HFFc6 (cell line): ENCODE measurements around the gene TFAP2E. TPM values are rescaled to one million over a fixed set of nuclear protein-coding genes. Genes with fewer than 3 reads are reported as not detected.

ENCODE experiments used
- DNase-seq: peaks from one replicate; pipeline ENCODE4 v3.0.0-alpha.2; 2018
- H3K27ac Mint-ChIP-seq: 2 replicates; pipeline ENCODE4 v1.8.0; 2020; ENCODE audit warnings: mild to moderate bottlenecking, mixed read lengths
- H3K27me3 Mint-ChIP-seq: 2 replicates; pipeline ENCODE4 v1.8.0; 2021; ENCODE audit warnings: mild to moderate bottlenecking, moderate library complexity, mixed read lengths; ENCODE audit not compliant: insufficient read depth
- H3K36me3 Mint-ChIP-seq: 2 replicates; pipeline ENCODE4 v1.8.0; 2021; ENCODE audit warnings: low read depth, mixed read lengths
- H3K4me1 Mint-ChIP-seq: 2 replicates; pipeline ENCODE4 v1.8.0; 2020; ENCODE audit warnings: low read depth, mixed read lengths
- H3K4me3 Mint-ChIP-seq: 2 replicates; pipeline ENCODE4 v1.8.0; 2020; ENCODE audit warnings: mild to moderate bottlenecking, moderate library complexity, mixed read lengths
- H3K9me3 Mint-ChIP-seq: 2 replicates; pipeline ENCODE4 v1.8.0; 2020; ENCODE audit warnings: mild to moderate bottlenecking, mixed read lengths
- total RNA-seq, 6 experiments: library from RNA; stranded (reverse); fragmentation: NEBNext Ultra II Directional; extraction: Animal tissue kit (Norgen Biotek cat#: 25700); gene quantifications; 2 replicates in 1 of 6; 3 replicates in 5 of 6; pipeline ENCODE4 v1.2.3, GENCODE V29; 2021
- TF ChIP-seq, protein P1 (sequence below): fragments of 200-600 bp; sonication (generic); IDR thresholded peaks from 2 replicates; pipeline ENCODE4 v1.5.0; 2021; ENCODE audit warnings: antibody characterized with exemption, mild to moderate bottlenecking

Gene TFAP2E
- total RNA-seq, 6 experiments from 2014 or later: 0.11 to 0.21 (median 0.13) TPM

DNA sequence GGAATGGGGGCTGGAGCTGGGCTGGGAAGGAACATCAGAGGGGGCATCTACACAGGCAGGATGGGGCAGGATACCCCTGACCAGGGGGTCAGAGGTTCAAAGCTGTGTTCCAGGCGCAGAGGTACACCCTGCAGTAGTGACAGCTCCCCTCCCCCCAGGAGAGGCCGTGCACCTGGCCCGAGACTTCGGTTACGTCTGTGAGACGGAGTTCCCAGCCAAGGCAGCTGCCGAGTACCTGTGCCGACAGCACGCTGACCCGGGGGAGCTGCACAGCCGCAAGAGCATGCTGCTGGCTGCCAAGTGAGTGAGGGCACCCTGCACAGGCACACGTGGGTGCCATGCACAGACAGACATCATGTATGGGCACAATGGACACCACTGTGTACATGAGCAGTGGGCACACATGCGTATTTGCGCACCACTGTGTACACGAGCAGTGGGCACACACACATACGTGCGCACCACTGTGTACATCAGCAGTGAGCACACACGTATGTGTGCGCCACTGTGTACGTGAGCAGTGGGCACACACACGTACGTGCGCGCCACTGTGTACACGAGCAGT, 17.4 kb downstream of the TFAP2E start:
- DNase-seq: no peak
- Mint-ChIP-seq H3K27me3 (no peaks in the 10 kb centered on the region; the same call in 1 of the 2 replicates), H3K27ac (no peak overlapping the region), H3K36me3 (no peaks in the 10 kb centered on the region), H3K4me1 (no peaks in the 10 kb centered on the region), H3K4me3 (no peak overlapping the region), H3K9me3 (no peaks in the 10 kb centered on the region)
- TF ChIP-seq, protein P1, sequence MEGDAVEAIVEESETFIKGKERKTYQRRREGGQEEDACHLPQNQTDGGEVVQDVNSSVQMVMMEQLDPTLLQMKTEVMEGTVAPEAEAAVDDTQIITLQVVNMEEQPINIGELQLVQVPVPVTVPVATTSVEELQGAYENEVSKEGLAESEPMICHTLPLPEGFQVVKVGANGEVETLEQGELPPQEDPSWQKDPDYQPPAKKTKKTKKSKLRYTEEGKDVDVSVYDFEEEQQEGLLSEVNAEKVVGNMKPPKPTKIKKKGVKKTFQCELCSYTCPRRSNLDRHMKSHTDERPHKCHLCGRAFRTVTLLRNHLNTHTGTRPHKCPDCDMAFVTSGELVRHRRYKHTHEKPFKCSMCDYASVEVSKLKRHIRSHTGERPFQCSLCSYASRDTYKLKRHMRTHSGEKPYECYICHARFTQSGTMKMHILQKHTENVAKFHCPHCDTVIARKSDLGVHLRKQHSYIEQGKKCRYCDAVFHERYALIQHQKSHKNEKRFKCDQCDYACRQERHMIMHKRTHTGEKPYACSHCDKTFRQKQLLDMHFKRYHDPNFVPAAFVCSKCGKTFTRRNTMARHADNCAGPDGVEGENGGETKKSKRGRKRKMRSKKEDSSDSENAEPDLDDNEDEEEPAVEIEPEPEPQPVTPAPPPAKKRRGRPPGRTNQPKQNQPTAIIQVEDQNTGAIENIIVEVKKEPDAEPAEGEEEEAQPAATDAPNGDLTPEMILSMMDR: no peak

DNA sequence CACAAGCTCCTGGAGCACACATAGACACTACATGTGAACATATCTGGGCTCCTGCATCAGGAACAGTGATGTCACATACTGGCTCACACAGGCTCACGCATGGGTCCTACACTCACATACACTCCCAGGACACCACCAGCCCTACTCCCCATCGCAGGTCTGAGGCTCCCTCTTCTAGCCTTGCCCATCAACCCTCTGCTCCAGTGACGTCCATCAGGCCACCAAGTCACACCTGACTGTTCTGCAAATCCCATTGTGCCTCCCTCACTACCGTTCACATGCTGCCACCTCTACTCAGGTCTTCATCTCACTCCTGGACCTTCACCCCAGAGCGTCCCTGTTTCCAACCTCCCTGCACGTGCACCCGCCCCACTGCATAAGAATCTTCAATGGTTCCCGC, 18.1 kb downstream of the TFAP2E start:
- H3K4me3 Mint-ChIP-seq: no peak overlapping the region
- H3K36me3 Mint-ChIP-seq: no peaks in the 10 kb centered on the region
- DNase-seq: no peak
- H3K27me3 Mint-ChIP-seq: no peaks in the 10 kb centered on the region; the same call in 1 of the 2 replicates
- no peaks in the 10 kb centered on the region for H3K9me3 Mint-ChIP-seq
- TF ChIP-seq, protein P1: no peak
- no peak overlapping the region for H3K27ac Mint-ChIP-seq
- H3K4me1 Mint-ChIP-seq: no peaks in the 10 kb centered on the region

DNA sequence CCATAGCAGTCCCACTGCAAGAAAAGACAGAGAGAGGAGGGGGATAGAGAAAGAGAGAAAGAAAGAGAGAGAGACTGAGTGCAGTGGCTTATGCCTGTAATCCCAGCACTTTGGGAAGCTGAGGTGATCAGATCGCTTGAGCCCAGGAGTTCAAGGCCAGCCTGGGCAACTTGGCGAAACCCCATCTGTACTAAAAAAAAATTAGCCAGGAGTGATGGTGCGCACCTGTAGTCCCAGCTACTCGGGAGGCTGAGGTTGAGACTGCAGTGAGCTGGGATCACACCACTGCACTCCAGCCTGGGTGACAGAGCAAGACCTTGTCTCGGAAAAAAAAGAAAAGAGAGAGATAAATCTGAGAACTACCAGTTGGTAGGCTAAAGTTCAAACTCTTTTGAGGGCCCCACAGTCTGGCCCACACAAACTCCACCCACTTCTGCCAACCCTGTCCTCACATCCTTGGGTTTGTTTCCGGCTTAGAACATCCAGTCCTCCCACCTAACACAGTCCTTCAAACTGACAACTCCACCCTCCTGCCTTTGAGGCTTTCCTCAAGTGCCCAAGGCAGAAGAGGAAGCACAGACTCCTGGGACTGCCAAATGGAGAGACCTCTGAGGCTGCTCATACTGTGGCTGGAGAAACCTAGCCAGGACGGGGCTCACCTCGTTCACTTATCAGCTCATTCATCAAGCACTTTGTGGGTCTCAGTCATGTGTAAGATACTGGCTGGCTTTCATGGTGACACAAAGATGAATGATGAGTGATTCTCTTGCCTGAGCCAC, 20.1 kb downstream of the TFAP2E start:
- Mint-ChIP-seq H3K27ac (no peak overlapping the region), H3K27me3 (peaks cover 2% of the 10 kb centered on the region; the same call in 1 of the 2 replicates), H3K9me3 (no peaks in the 10 kb centered on the region), H3K4me1 (no peaks in the 10 kb centered on the region), H3K4me3 (no peak overlapping the region), H3K36me3 (no peaks in the 10 kb centered on the region)
- TF ChIP-seq, protein P1: no peak
- no peak for DNase-seq

DNA sequence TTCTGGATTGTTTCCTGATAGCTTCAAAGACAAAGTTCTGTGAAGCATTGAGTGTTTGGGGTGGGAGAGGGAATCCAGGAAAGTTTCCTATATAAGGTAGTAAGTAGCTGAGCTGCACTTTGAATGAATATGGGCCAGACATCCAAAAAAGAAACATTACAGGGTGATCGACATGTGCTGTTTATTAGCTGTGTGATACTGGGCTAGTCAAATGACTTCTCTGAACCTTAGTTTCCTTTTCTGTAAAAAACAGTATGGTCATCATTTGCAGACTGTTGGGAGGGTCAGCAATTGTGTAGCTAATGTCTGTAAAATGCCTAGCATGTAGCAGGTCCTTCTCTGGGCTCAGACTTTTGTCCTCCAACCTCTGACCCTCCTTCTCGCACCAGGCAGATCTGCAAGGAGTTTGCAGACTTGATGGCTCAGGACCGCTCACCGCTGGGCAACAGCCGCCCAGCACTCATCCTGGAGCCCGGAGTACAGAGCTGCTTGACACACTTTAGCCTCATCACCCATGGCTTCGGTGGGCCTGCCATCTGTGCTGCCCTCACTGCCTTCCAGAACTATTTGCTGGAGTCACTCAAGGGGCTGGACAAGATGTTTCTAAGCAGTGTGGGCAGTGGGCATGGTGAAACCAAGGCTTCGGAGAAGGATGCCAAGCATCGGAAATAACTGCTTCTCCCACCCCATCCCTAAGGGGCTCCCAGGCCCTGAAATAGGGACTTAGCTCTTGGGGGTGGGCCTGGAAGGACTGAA, 21.1 kb downstream of the TFAP2E start:
- Mint-ChIP-seq H3K4me1 (no peaks in the 10 kb centered on the region), H3K27me3 (peaks cover 2% of the 10 kb centered on the region; the same call in 1 of the 2 replicates), H3K9me3 (no peaks in the 10 kb centered on the region), H3K4me3 (no peak overlapping the region), H3K36me3 (peaks cover 1% of the 10 kb centered on the region; the same call in 1 of the 2 replicates), H3K27ac (no peak overlapping the region)
- no peak for DNase-seq
- TF ChIP-seq, protein P1: no peak

DNA sequence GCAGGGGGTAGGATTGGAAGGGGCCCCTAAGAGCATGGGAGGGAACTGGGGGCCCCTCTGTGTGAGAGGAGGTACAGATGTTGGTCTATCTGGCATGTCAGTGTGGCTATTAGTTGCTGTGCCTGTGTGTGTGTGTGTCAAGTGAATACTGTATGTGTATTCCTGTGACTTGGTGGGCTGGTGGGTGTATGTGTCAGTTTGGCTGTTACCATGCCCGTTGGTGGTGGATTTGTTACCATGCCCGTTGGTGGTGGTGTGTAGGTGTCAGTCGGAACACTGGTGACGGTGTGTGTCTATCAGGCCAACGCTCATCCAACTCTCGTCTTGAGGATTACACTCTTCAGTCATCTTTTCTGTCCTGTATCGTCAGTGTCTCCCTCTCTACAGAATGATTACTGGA, 22.6 kb downstream of the TFAP2E start:
- DNase-seq: no peak
- H3K4me1 Mint-ChIP-seq: no peaks in the 10 kb centered on the region
- H3K9me3 Mint-ChIP-seq: no peaks in the 10 kb centered on the region
- H3K27me3 Mint-ChIP-seq: peaks cover 2% of the 10 kb centered on the region; the same call in 1 of the 2 replicates
- TF ChIP-seq, protein P1: no peak
- no peak overlapping the region for H3K27ac Mint-ChIP-seq
- H3K4me3 Mint-ChIP-seq: no peak overlapping the region
- peaks cover 7% of the 10 kb centered on the region for H3K36me3 Mint-ChIP-seq
